ENCODE data around the gene OTUD7B.
"Not testable (repeated sequence)": the region's sequence is repeated elsewhere in the genome, so short reads cannot be mapped to it uniquely, and the experiment has no call there.

OTUD7B gene

GRCh38 chr1:149942885-149943284 is 67.6 kb downstream of the OTUD7B start:
- no peak for DNase-seq

- DNase-seq: no peak
These were observed 68.3 kb downstream of the OTUD7B start for GRCh38 chr1:149942207-149942606.

- DNase-seq: no peak
These were observed 70.1 kb downstream of the OTUD7B start for GRCh38 chr1:149940427-149940826.

GRCh38 chr1:149938668-149939003 is 71.9 kb downstream of the OTUD7B start:
- not testable (repeated sequence) for DNase-seq

- no peak for DNase-seq
These were observed 72.8 kb downstream of the OTUD7B start for GRCh38 chr1:149937759-149938158.

- DNase-seq: peak; percentile 42
These were observed 73.4 kb downstream of the OTUD7B start for GRCh38 chr1:149936992-149937705.

- no peak for DNase-seq
These were observed 74.1 kb downstream of the OTUD7B start, which contains the start of gene MTMR11 for GRCh38 chr1:149936170-149936991. TSS of gene MTMR11 (minus strand) at chr1:149936879. CDS start at chr1:149936647, 232 bp downstream.

GRCh38 chr1:149934356-149934755 is 76.2 kb downstream of the OTUD7B start:
- DNase-seq: no peak

GRCh38 chr1:149933208-149933607 is 77.3 kb downstream of the OTUD7B start:
- no peak for DNase-seq

- DNase-seq: no peak
These were observed 78.1 kb downstream of the OTUD7B start for GRCh38 chr1:149932474-149932873.

- DNase-seq: peak; percentile 68
These were observed 79.2 kb downstream of the OTUD7B start for GRCh38 chr1:149931212-149931790.

- peak; percentile 29 for DNase-seq
These were observed 80.7 kb downstream of the OTUD7B start for GRCh38 chr1:149929856-149930255.

- no peak for DNase-seq
These were observed 82.2 kb downstream of the OTUD7B start for GRCh38 chr1:149928401-149928724.

- DNase-seq: peak; percentile 96
These were observed 82.7 kb downstream of the OTUD7B start, which contains the start of gene SF3B4 for GRCh38 chr1:149927563-149928400. TSS of gene SF3B4 (minus strand) at chr1:149927803. CDS start at chr1:149927759, 44 bp downstream.

- no peak for DNase-seq
These were observed 83.4 kb downstream of the OTUD7B start for GRCh38 chr1:149927056-149927562.

GRCh38 chr1:149926296-149926695 is 84.2 kb downstream of the OTUD7B start:
- no peak for DNase-seq

GRCh38 chr1:149925751-149926150 is 84.8 kb downstream of the OTUD7B start:
- no peak for DNase-seq

- no peak for DNase-seq
These were observed 85.2 kb downstream of the OTUD7B start for GRCh38 chr1:149925345-149925744.

- DNase-seq: no peak
These were observed 86.9 kb downstream of the OTUD7B start for GRCh38 chr1:149923626-149924025.

- no peak for DNase-seq
These were observed 92.9 kb downstream of the OTUD7B start, which contains the start of gene SV2A for GRCh38 chr1:149917571-149918144. TSS of gene SV2A (minus strand) at chr1:149917844. CDS start at chr1:149913840, 4,004 bp downstream.

- DNase-seq: no peak
These were observed 93.7 kb downstream of the OTUD7B start for GRCh38 chr1:149916898-149917252.

- DNase-seq: no peak
These were observed 94.2 kb downstream of the OTUD7B start for GRCh38 chr1:149916193-149916897.
